SK-N-SH (cell line): Measurements from ENCODE around the gene SNPH.

ENCODE experiments used
- NRF1 ChIP-seq: IDR thresholded peaks from 2 replicates; pipeline ENCODE4 v1.6.1; 2012; ENCODE audit warnings: low read depth, mild to moderate bottlenecking, low read length
- TF ChIP-seq, protein P1 (sequence below): IDR thresholded peaks from 2 replicates; pipeline ENCODE4 v1.4.0; 2012; ENCODE audit warnings: low read depth, borderline replicate concordance
- TF ChIP-seq, protein P2 (sequence below): fragments of 150-350 bp; IDR thresholded peaks from 2 replicates; pipeline ENCODE4 v1.6.1; 2017; ENCODE audit warnings: antibody characterized with exemption, low read length, low read depth, borderline replicate concordance
- TF ChIP-seq, protein P3 (sequence below): fragments of 200-600 bp; sonication (generic); IDR thresholded peaks from 2 replicates; pipeline ENCODE4 v1.6.1; 2017; ENCODE audit warnings: antibody characterized with exemption, mild to moderate bottlenecking, moderate library complexity

DNA sequence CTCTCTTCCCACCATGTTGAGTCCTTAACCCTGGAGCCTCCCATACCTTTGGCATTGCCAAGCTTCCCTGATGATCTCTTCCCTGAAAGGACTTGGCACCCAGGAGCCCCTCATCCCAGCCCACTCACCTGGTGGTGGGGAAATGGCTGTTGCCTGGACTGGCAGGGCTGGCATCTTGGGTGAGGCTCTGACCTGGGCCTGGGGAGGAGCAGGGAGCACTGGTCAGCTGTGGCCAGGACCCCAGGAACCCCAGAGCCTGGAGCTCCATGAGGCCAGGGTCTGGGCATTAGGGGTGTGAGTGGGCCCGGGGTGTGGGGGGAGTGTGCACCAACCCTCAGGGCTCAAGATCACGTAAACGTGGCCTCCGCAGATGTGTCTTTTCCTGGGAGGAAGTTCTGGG, 53.4 kb downstream of the SNPH start:
- TF ChIP-seq, protein P1, sequence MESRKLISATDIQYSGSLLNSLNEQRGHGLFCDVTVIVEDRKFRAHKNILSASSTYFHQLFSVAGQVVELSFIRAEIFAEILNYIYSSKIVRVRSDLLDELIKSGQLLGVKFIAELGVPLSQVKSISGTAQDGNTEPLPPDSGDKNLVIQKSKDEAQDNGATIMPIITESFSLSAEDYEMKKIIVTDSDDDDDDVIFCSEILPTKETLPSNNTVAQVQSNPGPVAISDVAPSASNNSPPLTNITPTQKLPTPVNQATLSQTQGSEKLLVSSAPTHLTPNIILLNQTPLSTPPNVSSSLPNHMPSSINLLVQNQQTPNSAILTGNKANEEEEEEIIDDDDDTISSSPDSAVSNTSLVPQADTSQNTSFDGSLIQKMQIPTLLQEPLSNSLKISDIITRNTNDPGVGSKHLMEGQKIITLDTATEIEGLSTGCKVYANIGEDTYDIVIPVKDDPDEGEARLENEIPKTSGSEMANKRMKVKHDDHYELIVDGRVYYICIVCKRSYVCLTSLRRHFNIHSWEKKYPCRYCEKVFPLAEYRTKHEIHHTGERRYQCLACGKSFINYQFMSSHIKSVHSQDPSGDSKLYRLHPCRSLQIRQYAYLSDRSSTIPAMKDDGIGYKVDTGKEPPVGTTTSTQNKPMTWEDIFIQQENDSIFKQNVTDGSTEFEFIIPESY: no peak
- TF ChIP-seq, protein P2, sequence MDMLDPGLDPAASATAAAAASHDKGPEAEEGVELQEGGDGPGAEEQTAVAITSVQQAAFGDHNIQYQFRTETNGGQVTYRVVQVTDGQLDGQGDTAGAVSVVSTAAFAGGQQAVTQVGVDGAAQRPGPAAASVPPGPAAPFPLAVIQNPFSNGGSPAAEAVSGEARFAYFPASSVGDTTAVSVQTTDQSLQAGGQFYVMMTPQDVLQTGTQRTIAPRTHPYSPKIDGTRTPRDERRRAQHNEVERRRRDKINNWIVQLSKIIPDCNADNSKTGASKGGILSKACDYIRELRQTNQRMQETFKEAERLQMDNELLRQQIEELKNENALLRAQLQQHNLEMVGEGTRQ: no peak
- TF ChIP-seq NRF1: no peak
- TF ChIP-seq, protein P3, sequence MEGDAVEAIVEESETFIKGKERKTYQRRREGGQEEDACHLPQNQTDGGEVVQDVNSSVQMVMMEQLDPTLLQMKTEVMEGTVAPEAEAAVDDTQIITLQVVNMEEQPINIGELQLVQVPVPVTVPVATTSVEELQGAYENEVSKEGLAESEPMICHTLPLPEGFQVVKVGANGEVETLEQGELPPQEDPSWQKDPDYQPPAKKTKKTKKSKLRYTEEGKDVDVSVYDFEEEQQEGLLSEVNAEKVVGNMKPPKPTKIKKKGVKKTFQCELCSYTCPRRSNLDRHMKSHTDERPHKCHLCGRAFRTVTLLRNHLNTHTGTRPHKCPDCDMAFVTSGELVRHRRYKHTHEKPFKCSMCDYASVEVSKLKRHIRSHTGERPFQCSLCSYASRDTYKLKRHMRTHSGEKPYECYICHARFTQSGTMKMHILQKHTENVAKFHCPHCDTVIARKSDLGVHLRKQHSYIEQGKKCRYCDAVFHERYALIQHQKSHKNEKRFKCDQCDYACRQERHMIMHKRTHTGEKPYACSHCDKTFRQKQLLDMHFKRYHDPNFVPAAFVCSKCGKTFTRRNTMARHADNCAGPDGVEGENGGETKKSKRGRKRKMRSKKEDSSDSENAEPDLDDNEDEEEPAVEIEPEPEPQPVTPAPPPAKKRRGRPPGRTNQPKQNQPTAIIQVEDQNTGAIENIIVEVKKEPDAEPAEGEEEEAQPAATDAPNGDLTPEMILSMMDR: no peak
